Breast epithelium (tissue), 4 donors: ENCODE data around the gene ABHD16A. TPM values are rescaled to one million over a fixed set of nuclear protein-coding genes. Genes with fewer than 3 reads are reported as not detected.

ENCODE experiments used
- DNase-seq, 2 donors: peaks; one replicate each; pipeline ENCODE4 v3.0.0-alpha.2; 2019; ENCODE audit warnings: low spot score in 2 of 2
- H3K27ac ChIP-seq, 2 donors: fragments of 200-600 bp; sonication (generic) in 1 of 2; one replicate each; pipeline ENCODE4 v1.5.1; 2016 to 2019; ENCODE audit warnings: mild to moderate bottlenecking in 1 of 2
- H3K27me3 ChIP-seq, 2 donors: fragments of 200-600 bp; sonication (generic) in 1 of 2; one replicate each; pipeline versions ENCODE4 v1.5.1 to v1.6.0; 2017 to 2019; ENCODE audit warnings: control low read depth in 1 of 2, mild to moderate bottlenecking in 1 of 2
- H3K36me3 ChIP-seq: fragments of 200-600 bp; one replicate; pipeline ENCODE4 v1.5.1; 2019
- H3K4me1 ChIP-seq, 2 donors: fragments of 200-600 bp; sonication (generic); one replicate each; pipeline ENCODE4 v1.5.1; 2016 to 2019; ENCODE audit warnings: control low read depth in 1 of 2
- H3K4me3 ChIP-seq, 3 donors: fragments of 200-600 bp; sonication (generic); 1 replicate in 2 of 3; 2 replicates in 1 of 3; pipeline ENCODE4 v1.5.1; 2016 to 2019; ENCODE audit warnings: mild to moderate bottlenecking in 3 of 3, moderate library complexity in 2 of 3
- H3K9me3 ChIP-seq, 2 donors: fragments of 200-600 bp; sonication (generic) in 1 of 2; one replicate each; pipeline ENCODE4 v1.5.1; 2016 to 2019; ENCODE audit warnings: control low read depth in 1 of 2
- POLR2A ChIP-seq: fragments of 450-650 bp; IDR thresholded peaks from one replicate; pipeline ENCODE4 v1.6.1; 2016; ENCODE audit warnings: antibody characterized with exemption, mild to moderate bottlenecking, moderate library complexity
- POLR2AphosphoS5 ChIP-seq, 3 donors: sonication (generic); formaldehyde crosslinking; IDR thresholded peaks; one replicate each; pipeline ENCODE4 v1.6.1; 2017; ENCODE audit warnings: antibody characterized with exemption in 3 of 3
- intact Hi-C: fragments of 100-400 bp; cut with DNase I; formaldehyde crosslinking; loops from one replicate; pipeline ENCODE4 v1.15.1; 2023; ENCODE audit warnings: low total_unique reads
- total RNA-seq, 3 donors: library from RNA; depleted of rRNA; stranded (reverse); fragments of >200 nt; gene quantifications; one replicate each; pipeline ENCODE4 v1.1.0, GENCODE V29; 2016
- TF ChIP-seq, protein P1 (sequence below), 3 donors: fragments of 450-650 bp; IDR thresholded peaks; one replicate each; pipeline ENCODE4 v1.5.1; 2016 to 2017; ENCODE audit warnings: antibody characterized with exemption in 3 of 3, mild to moderate bottlenecking in 3 of 3, moderate library complexity in 3 of 3

Gene ABHD16A
- total RNA-seq, 3 donors from 2014 or later = 42.6 to 62.6 (median 50.5) TPM

DNA sequence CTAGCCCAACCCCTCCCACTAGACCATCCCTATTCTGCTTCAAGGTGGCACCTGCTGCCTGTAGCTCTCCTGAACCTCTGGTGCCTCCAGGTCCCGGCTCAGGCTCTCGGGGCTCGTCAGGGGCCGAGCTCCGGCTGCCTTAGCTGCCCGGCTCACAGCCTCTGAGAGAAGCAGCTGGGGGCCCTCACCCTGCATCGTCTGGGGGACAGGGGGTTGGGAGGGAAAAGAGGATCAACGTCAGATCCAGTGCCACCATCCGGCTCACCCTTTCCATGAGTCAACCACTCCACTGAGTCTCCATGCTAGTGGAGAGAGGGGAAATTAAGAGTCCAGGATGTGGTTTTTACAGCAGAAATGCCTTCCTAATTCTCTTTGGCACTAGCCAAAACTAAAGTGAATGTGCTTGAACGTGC, 63.7 kb downstream of the ABHD16A start:
- Histone ChIP-seq H3K27me3 (no peaks in the 10 kb centered on the region), H3K36me3 (peaks cover 34% of the 10 kb centered on the region), H3K4me3 (no peak overlapping the region), H3K9me3 (no peaks in the 10 kb centered on the region), H3K4me1 (no peaks in the 10 kb centered on the region), H3K27ac (no peak overlapping the region)
- no peak for DNase-seq
- intact Hi-C loops = no loop called here
- TF ChIP-seq POLR2A = no peak
- TF ChIP-seq, protein P1, sequence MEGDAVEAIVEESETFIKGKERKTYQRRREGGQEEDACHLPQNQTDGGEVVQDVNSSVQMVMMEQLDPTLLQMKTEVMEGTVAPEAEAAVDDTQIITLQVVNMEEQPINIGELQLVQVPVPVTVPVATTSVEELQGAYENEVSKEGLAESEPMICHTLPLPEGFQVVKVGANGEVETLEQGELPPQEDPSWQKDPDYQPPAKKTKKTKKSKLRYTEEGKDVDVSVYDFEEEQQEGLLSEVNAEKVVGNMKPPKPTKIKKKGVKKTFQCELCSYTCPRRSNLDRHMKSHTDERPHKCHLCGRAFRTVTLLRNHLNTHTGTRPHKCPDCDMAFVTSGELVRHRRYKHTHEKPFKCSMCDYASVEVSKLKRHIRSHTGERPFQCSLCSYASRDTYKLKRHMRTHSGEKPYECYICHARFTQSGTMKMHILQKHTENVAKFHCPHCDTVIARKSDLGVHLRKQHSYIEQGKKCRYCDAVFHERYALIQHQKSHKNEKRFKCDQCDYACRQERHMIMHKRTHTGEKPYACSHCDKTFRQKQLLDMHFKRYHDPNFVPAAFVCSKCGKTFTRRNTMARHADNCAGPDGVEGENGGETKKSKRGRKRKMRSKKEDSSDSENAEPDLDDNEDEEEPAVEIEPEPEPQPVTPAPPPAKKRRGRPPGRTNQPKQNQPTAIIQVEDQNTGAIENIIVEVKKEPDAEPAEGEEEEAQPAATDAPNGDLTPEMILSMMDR (IDR thresholded peaks at IDR 0.05) = no peak
- TF ChIP-seq POLR2AphosphoS5 (IDR thresholded peaks at IDR 0.05) = no peak

DNA sequence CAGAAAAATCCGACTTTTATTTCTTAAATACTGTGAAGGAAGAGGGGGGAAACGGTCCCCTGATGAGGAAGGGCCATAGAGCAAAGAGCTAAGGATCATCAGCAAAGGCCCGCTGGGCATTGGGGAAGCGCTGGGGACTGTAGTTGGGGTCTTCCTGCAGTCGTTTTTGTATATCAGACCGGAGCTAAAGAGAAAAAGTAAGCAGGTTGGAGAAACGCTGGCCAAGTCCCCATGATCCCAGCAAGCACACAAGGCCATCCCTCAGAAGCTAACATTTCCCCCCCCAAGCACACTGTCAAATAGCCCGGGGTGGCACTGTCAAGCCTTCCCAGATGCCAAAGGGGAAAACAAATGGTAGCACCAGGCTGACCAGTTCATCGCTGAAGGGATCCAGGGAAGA, 64.1 kb downstream of the ABHD16A start:
- Histone ChIP-seq H3K4me3 (no peak overlapping the region), H3K9me3 (no peaks in the 10 kb centered on the region), H3K4me1 (no peaks in the 10 kb centered on the region), H3K27me3 (no peaks in the 10 kb centered on the region), H3K36me3 (peaks cover 30% of the 10 kb centered on the region), H3K27ac (no peak overlapping the region)
- intact Hi-C loops = no loop called here
- TF ChIP-seq, protein P1 (IDR thresholded peaks at IDR 0.05) = no peak
- TF ChIP-seq POLR2A = no peak
- no peak for TF ChIP-seq POLR2AphosphoS5 (IDR thresholded peaks at IDR 0.05)
- no peak for DNase-seq

Other genes starting within 250 kb of the ABHD16A start
- 1 to 10 TPM; 2.9 to 4.6 (median 4.0) TPM for gene MICB, start 205.2 kb downstream of the ABHD16A start, total RNA-seq
- not detected for gene MCCD1, start 174.4 kb downstream of the ABHD16A start, total RNA-seq
- 100 to 1,000 TPM; 315 to 336 (median 334) TPM for gene DDX39B, start 161.3 kb downstream of the ABHD16A start, total RNA-seq
- gene ATP6V1G2, start 156.7 kb downstream of the ABHD16A start, total RNA-seq = 1 to 10 TPM in 2 of 3 donors, under 1 TPM in 1; 0.44 to 1.8 (median 1.6) TPM
- 10 to 100 TPM; 22.3 to 34.7 (median 26.5) TPM for gene NFKBIL1, start 155.7 kb downstream of the ABHD16A start, total RNA-seq
- gene LTA, start 131.0 kb downstream of the ABHD16A start, total RNA-seq = under 1 TPM in 1 of 3 donors, not detected in 2; 0.29 TPM
- gene TNF, start 127.8 kb downstream of the ABHD16A start, total RNA-seq = under 1 TPM in 2 of 3 donors, not detected in 1; 0.33 to 0.73 TPM
- 1 to 10 TPM in 1 of 3 donors, under 1 TPM in 1, not detected in 1; 0.96 to 1.0 TPM for gene LTB, start 120.9 kb downstream of the ABHD16A start, total RNA-seq
- 10 to 100 TPM in 1 of 3 donors, 1 to 10 TPM in 2; 8.8 to 10.7 (median 9.8) TPM for gene LST1, start 117.0 kb downstream of the ABHD16A start, total RNA-seq
- gene NCR3, start 110.3 kb downstream of the ABHD16A start, total RNA-seq = not detected
- gene AIF1, start 88.1 kb downstream of the ABHD16A start, total RNA-seq = 10 to 100 TPM; 26.9 to 54.1 (median 28.2) TPM
- 10 to 100 TPM; 42.7 to 57.2 (median 57.0) TPM for gene PRRC2A, start 82.6 kb downstream of the ABHD16A start, total RNA-seq
- gene BAG6, start 50.7 kb downstream of the ABHD16A start, total RNA-seq = 100 to 1,000 TPM; 154 to 170 (median 157) TPM
- gene APOM, start 47.4 kb downstream of the ABHD16A start, total RNA-seq = 1 to 10 TPM; 1.3 to 4.8 (median 4.6) TPM
- gene C6orf47, start 42.5 kb downstream of the ABHD16A start, total RNA-seq = 10 to 100 TPM; 20.3 to 27.4 (median 24.8) TPM
- gene GPANK1, start 38.3 kb downstream of the ABHD16A start, total RNA-seq = 10 to 100 TPM; 16.2 to 22.2 (median 20.0) TPM
- gene CSNK2B, start 37.2 kb downstream of the ABHD16A start, total RNA-seq = 100 to 1,000 TPM; 135 to 180 (median 178) TPM
- gene LY6G5B, start 33.3 kb downstream of the ABHD16A start, total RNA-seq = 10 to 100 TPM in 1 of 3 donors, 1 to 10 TPM in 2; 6.2 to 12.7 (median 8.5) TPM
- gene LY6G5C, start 22.3 kb downstream of the ABHD16A start, total RNA-seq = 1 to 10 TPM in 1 of 3 donors, under 1 TPM in 2; 0.33 to 1.9 (median 0.64) TPM
- gene LY6G6F, start 3.5 kb upstream of the ABHD16A start, total RNA-seq = not detected
- not detected for gene LY6G6D, start 12.0 kb upstream of the ABHD16A start, total RNA-seq
- gene LY6G6C, start 18.4 kb upstream of the ABHD16A start, total RNA-seq = not detected
- under 1 TPM in 1 of 3 donors, not detected in 2; 0.16 TPM for gene MPIG6B, start 20.0 kb upstream of the ABHD16A start, total RNA-seq
- 100 to 1,000 TPM in 2 of 3 donors, 10 to 100 TPM in 1; 100.0 to 212 (median 115) TPM for gene DDAH2, start 26.0 kb upstream of the ABHD16A start, total RNA-seq
- gene CLIC1, start 33.2 kb upstream of the ABHD16A start, total RNA-seq = 100 to 1,000 TPM; 266 to 325 (median 318) TPM
- gene MSH5, start 36.7 kb upstream of the ABHD16A start, total RNA-seq = 10 to 100 TPM in 1 of 3 donors, 1 to 10 TPM in 2; 7.9 to 13.4 (median 8.0) TPM
- 1 to 10 TPM in 2 of 3 donors, not detected in 1; 1.6 to 2.0 TPM for gene SAPCD1, start 59.3 kb upstream of the ABHD16A start, total RNA-seq
- gene VWA7, start 74.0 kb upstream of the ABHD16A start, total RNA-seq = 1 to 10 TPM in 1 of 3 donors, under 1 TPM in 1, not detected in 1; under 0.01 to 1.6 TPM
- gene VARS1, start 92.4 kb upstream of the ABHD16A start, total RNA-seq = 10 to 100 TPM; 19.2 to 35.4 (median 26.2) TPM
- 10 to 100 TPM; 28.7 to 39.7 (median 32.6) TPM for gene LSM2, start 103.6 kb upstream of the ABHD16A start, total RNA-seq
- 1 to 10 TPM; 1.3 to 1.9 (median 1.6) TPM for gene HSPA1L, start 112.0 kb upstream of the ABHD16A start, total RNA-seq
- gene HSPA1A, start 112.2 kb upstream of the ABHD16A start, total RNA-seq = 100 to 1,000 TPM; 136 to 459 (median 202) TPM
- 100 to 1,000 TPM; 113 to 376 (median 232) TPM for gene HSPA1B, start 124.4 kb upstream of the ABHD16A start, total RNA-seq
- gene NEU1, start 159.5 kb upstream of the ABHD16A start, total RNA-seq = 10 to 100 TPM; 44.6 to 57.3 (median 48.9) TPM
- 10 to 100 TPM in 2 of 3 donors, under 1 TPM in 1; 0.32 to 35.4 (median 10.5) TPM for gene SLC44A4, start 175.7 kb upstream of the ABHD16A start, total RNA-seq
- gene EHMT2, start 194.4 kb upstream of the ABHD16A start, total RNA-seq = 10 to 100 TPM; 34.6 to 37.5 (median 37.0) TPM
- 1 to 10 TPM in 2 of 3 donors, under 1 TPM in 1; 0.64 to 3.3 (median 1.9) TPM for gene ZBTB12, start 198.8 kb upstream of the ABHD16A start, total RNA-seq
- gene C2, start 224.4 kb upstream of the ABHD16A start, total RNA-seq = 10 to 100 TPM; 10.2 to 54.2 (median 15.4) TPM
- gene CFB, start 242.8 kb upstream of the ABHD16A start, total RNA-seq = 100 to 1,000 TPM in 2 of 3 donors, 10 to 100 TPM in 1; 36.3 to 177 (median 130) TPM